GM12801 (cell line): ENCODE data around the gene MINDY4.

Source experiments
- CTCF ChIP-seq: IDR thresholded peaks from one replicate; pipeline ENCODE4 v1.5.1; 2011; ENCODE audit warnings: control low read depth; ENCODE audit not compliant: insufficient read length; ENCODE audit errors: extremely low read depth

MINDY4 gene

GRCh38 chr7:30913821-30914515 lies 142.8 kb downstream of the MINDY4 start:
- TF ChIP-seq CTCF, result no peak

- no peak for TF ChIP-seq CTCF
Measured at GRCh38 chr7:30914596-30914995, 143.4 kb downstream of the MINDY4 start.

- no peak for TF ChIP-seq CTCF
Measured at GRCh38 chr7:30915005-30915601, 143.9 kb downstream of the MINDY4 start.

GRCh38 chr7:30915751-30916150 lies 144.5 kb downstream of the MINDY4 start:
- TF ChIP-seq CTCF, result no peak

GRCh38 chr7:30916255-30916654 lies 145.0 kb downstream of the MINDY4 start:
- no peak for TF ChIP-seq CTCF

GRCh38 chr7:30916767-30917166 lies 145.6 kb downstream of the MINDY4 start:
- TF ChIP-seq CTCF, result no peak

GRCh38 chr7:30917216-30917893 lies 146.1 kb downstream of the MINDY4 start:
- TF ChIP-seq CTCF, result no peak
